Esophagus muscularis mucosa (tissue), 4 donors: Measurements from ENCODE around the gene DMD. TPM values are rescaled to one million over a fixed set of nuclear protein-coding genes. Genes with fewer than 3 reads are reported as not detected.
"Not testable (repeated sequence)": the region's sequence is repeated elsewhere in the genome, so short reads cannot be mapped to it uniquely, and the experiment has no call there.

Experiments
- DNase-seq: peaks from one replicate; pipeline ENCODE4 v3.0.0-alpha.2; 2017; ENCODE audit errors: extremely low spot score
- H3K27ac ChIP-seq, 4 donors: fragments of 200-600 bp; sonication (generic); replicated peaks in 1 of 4; 1 replicate in 3 of 4; 2 replicates in 1 of 4; pipeline ENCODE4 v1.5.1; 2016 to 2019; ENCODE audit warnings: mild to moderate bottlenecking in 1 of 4
- H3K27me3 ChIP-seq, 4 donors: fragments of 200-600 bp; sonication (generic); one replicate each; pipeline versions ENCODE4 v1.5.1 to v1.6.0; 2016 to 2019
- H3K36me3 ChIP-seq, 4 donors: fragments of 200-600 bp; sonication (generic); one replicate each; pipeline ENCODE4 v1.5.1; 2016 to 2019
- H3K4me1 ChIP-seq, 4 donors: fragments of 200-600 bp; sonication (generic); one replicate each; pipeline ENCODE4 v1.5.1; 2016 to 2019
- H3K4me3 ChIP-seq, 4 donors: fragments of 200-600 bp; sonication (generic); 1 replicate in 2 of 4; 2 replicates in 2 of 4; pipeline ENCODE4 v1.5.1; 2016 to 2019; ENCODE audit warnings: mild to moderate bottlenecking in 4 of 4, moderate library complexity in 1 of 4
- H3K9me3 ChIP-seq, 4 donors: fragments of 200-600 bp; sonication (generic); 1 replicate in 3 of 4; 2 replicates in 1 of 4; pipeline ENCODE4 v1.5.1; 2016 to 2019
- CTCF ChIP-seq, 3 experiments: fragments of 200-600 bp in 2 of 3; fragments of 450-650 bp in 1 of 3; sonication (generic) in 2 of 3; IDR thresholded peaks; one replicate each; pipeline ENCODE4 v1.5.1; 2017 to 2019; ENCODE audit warnings: antibody characterized with exemption in 3 of 3, mild to moderate bottlenecking in 2 of 3, moderate library complexity in 1 of 3
- EP300 ChIP-seq: sonication (generic); formaldehyde crosslinking; IDR thresholded peaks from one replicate; pipeline ENCODE4 v1.6.1; 2017; ENCODE audit warnings: antibody characterized with exemption
- POLR2A ChIP-seq: fragments of 450-650 bp; IDR thresholded peaks from one replicate; pipeline ENCODE4 v1.6.1; 2017; ENCODE audit warnings: antibody characterized with exemption, moderate library complexity, mild to moderate bottlenecking, low read depth
- POLR2AphosphoS5 ChIP-seq, 2 donors: sonication (generic); formaldehyde crosslinking; IDR thresholded peaks; one replicate each; pipeline ENCODE4 v1.6.1; 2017; ENCODE audit warnings: antibody characterized with exemption in 2 of 2
- WGBS: methylation state at CpG from one replicate; pipeline ENCODE4 v1.1.5; 2018; 5-methylcytosine and 5-hydroxymethylcytosine counted together
- intact Hi-C: fragments of 100-400 bp; cut with DNase I; formaldehyde crosslinking; loops from one replicate; pipeline ENCODE4 v1.15.1; 2023
- total RNA-seq, 4 donors: library from RNA; depleted of rRNA; stranded (reverse); fragments of >200 nt; gene quantifications; one replicate each; pipeline versions ENCODE4 v1.1.0 to v1.2.1, GENCODE V29; 2016

Gene DMD
- total RNA-seq, 4 donors from 2014 or later: 127 to 210 (median 188) TPM

DNA sequence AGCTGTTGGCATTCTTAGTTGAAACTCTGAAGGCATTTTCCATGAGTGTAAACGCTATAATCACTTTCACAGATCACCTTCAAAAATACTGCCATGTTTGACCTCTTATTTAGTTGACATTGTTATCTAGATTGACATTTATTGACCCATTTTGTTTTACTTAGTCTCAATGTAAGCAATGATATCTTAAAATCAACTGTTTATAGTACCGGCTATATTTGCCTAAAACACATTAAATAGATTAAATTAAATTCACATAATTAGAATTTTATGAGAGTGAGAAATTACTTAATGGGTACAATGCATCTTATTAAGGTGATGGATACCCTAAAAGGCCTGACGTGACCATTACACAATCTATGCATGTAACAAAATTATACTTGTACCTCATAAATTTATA lies 1621.8 kb downstream of the DMD start:
- WGBS: 73% methylated on average over 3 of the region's 3 CpGs
- DNase-seq: no peak
- H3K9me3 ChIP-seq: no peaks in the 10 kb centered on the region
- H3K27me3 ChIP-seq: no peaks in the 10 kb centered on the region
- no peak overlapping the region for H3K27ac ChIP-seq
- intact Hi-C loops: no loop called here
- no peaks in the 10 kb centered on the region for H3K36me3 ChIP-seq
- no peak overlapping the region for H3K4me3 ChIP-seq
- H3K4me1 ChIP-seq: no peaks in the 10 kb centered on the region
- TF ChIP-seq CTCF (IDR thresholded peaks at IDR 0.05): no peak
- TF ChIP-seq EP300: no peak
- no peak for TF ChIP-seq POLR2AphosphoS5 (IDR thresholded peaks at IDR 0.05)
- TF ChIP-seq POLR2A: no peak

DNA sequence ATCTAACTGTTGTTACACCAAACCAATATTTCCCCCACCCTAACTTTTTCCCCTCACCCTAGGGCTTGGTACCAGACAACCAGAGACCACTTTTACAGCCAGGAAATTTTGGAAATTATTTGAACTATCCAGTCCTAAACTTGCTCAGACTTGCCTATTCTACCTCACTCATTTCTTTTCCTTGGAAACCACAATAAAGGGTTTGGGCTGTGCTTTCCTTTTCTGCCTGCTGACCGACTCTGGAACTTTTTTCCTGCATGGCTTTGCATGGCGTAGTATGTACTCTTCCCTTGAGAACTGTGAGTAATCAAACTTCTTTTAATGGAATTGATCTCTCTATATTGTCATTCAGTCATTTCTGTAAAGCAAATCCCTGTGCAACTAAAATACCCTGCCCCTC lies 1623.0 kb downstream of the DMD start:
- no peaks in the 10 kb centered on the region for H3K36me3 ChIP-seq
- no peaks in the 10 kb centered on the region for H3K9me3 ChIP-seq
- no peak for TF ChIP-seq POLR2A
- TF ChIP-seq EP300: no peak
- no peak for TF ChIP-seq POLR2AphosphoS5 (IDR thresholded peaks at IDR 0.05)
- no peak for TF ChIP-seq CTCF (IDR thresholded peaks at IDR 0.05)
- no peak overlapping the region for H3K4me3 ChIP-seq
- no peaks in the 10 kb centered on the region for H3K4me1 ChIP-seq
- no peak overlapping the region for H3K27ac ChIP-seq
- DNase-seq: no peak
- H3K27me3 ChIP-seq: no peaks in the 10 kb centered on the region
- intact Hi-C loops: no loop called here
- 82% methylated on average over 2 of the region's 2 CpGs for WGBS

- H3K4me1 ChIP-seq, H3K36me3 ChIP-seq, H3K4me3 ChIP-seq, intact Hi-C loops, H3K9me3 ChIP-seq, H3K27me3 ChIP-seq, DNase-seq, H3K27ac ChIP-seq: not testable (repeated sequence)
- WGBS: 74% methylated on average over 3 of the region's 3 CpGs
These were observed 1627.5 kb downstream of the DMD start for GRCh38 chrX:31583892-31584291.

GRCh38 chrX:31580726-31581125 lies 1630.6 kb downstream of the DMD start:
- H3K36me3 ChIP-seq: no peaks in the 10 kb centered on the region
- no peaks in the 10 kb centered on the region for H3K4me1 ChIP-seq
- intact Hi-C loops: no loop called here
- no peak overlapping the region for H3K4me3 ChIP-seq
- WGBS: 30% methylated on average over 2 of the region's 2 CpGs
- H3K27ac ChIP-seq: no peak overlapping the region
- DNase-seq: no peak
- no peaks in the 10 kb centered on the region for H3K9me3 ChIP-seq
- TF ChIP-seq POLR2A (no peak), CTCF (IDR thresholded peaks at IDR 0.05) (no peak), POLR2AphosphoS5 (IDR thresholded peaks at IDR 0.05) (no peak), EP300 (no peak)
- H3K27me3 ChIP-seq: no peaks in the 10 kb centered on the region

- Histone ChIP-seq H3K27ac (no peak overlapping the region), H3K4me1 (no peaks in the 10 kb centered on the region), H3K4me3 (no peak overlapping the region), H3K27me3 (no peaks in the 10 kb centered on the region), H3K9me3 (no peaks in the 10 kb centered on the region), H3K36me3 (no peaks in the 10 kb centered on the region)
- DNase-seq: no peak
- 65% methylated on average over 4 of the region's 4 CpGs for WGBS
- intact Hi-C loops: no loop called here
- TF ChIP-seq EP300 (no peak), CTCF (IDR thresholded peaks at IDR 0.05) (no peak), POLR2A (no peak), POLR2AphosphoS5 (IDR thresholded peaks at IDR 0.05) (no peak)
These were observed 1631.1 kb downstream of the DMD start for GRCh38 chrX:31580227-31580626.
